Activated CD4-positive, alpha-beta T cell treated with anti-CD3 and anti-CD28 coated beads for 36 hours (primary cell): Measurements from ENCODE around the gene HIP1. TPM values are rescaled to one million over a fixed set of nuclear protein-coding genes. Genes with fewer than 3 reads are reported as not detected.
A peak's percentile ranks its signal among the peaks of the same experiment; 100 is the strongest.
"Not testable (repeated sequence)": the region's sequence is repeated elsewhere in the genome, so short reads cannot be mapped to it uniquely, and the experiment has no call there.

Source experiments
- ATAC-seq: fragments of 200-7000 bp; cut with Tn5 transposase; one replicate; pipeline ENCODE4 v1.10.0; 2021; ENCODE audit warnings: mild to moderate bottlenecking, moderate library complexity
- CTCF ChIA-PET: fragments of 350-600 bp; sonication (Branson Sonifier 250); formaldehyde crosslinking; loops from one replicate; lab custom pipeline; 2021; ENCODE audit warnings: antibody characterized with exemption; lab: Charles Lee
- POLR2A ChIA-PET: fragments of 350-600 bp; sonication (Branson Sonifier 250); formaldehyde crosslinking; loops from one replicate; lab custom pipeline; 2021; ENCODE audit warnings: antibody characterized with exemption, inconsistent platforms; lab: Charles Lee
- DNase-seq: peaks from one replicate; pipeline ENCODE4 v3.0.0-alpha.2; 2020
- H3K27ac Mint-ChIP-seq: one replicate; pipeline ENCODE4 v1.8.0; 2021; ENCODE audit warnings: mixed read lengths
- H3K27me3 Mint-ChIP-seq: one replicate; pipeline ENCODE4 v1.8.0; 2021; ENCODE audit warnings: mixed read lengths
- H3K36me3 Mint-ChIP-seq: one replicate; pipeline ENCODE4 v1.8.0; 2021; ENCODE audit warnings: low read depth, mixed read lengths
- H3K4me1 Mint-ChIP-seq: one replicate; pipeline ENCODE4 v1.8.0; 2021; ENCODE audit warnings: mixed read lengths
- H3K4me3 Mint-ChIP-seq: one replicate; pipeline ENCODE4 v1.8.0; 2021; ENCODE audit warnings: mild to moderate bottlenecking, moderate library complexity, mixed read lengths
- H3K9me3 Mint-ChIP-seq: one replicate; pipeline ENCODE4 v1.8.0; 2021; ENCODE audit warnings: low read depth, mixed read lengths
- intact Hi-C, 2 experiments: fragments of 100-400 bp; cut with DNase I in 1 of 2; cut with micrococcal nuclease in 1 of 2; formaldehyde crosslinking; loops; one replicate each; pipeline versions ENCODE4 v1.14.2 to v1.15.1; 2022 to 2024; cut with DNase I, micrococcal nuclease
- total RNA-seq, 2 experiments: library from RNA; stranded (reverse); gene quantifications; one replicate each; pipeline ENCODE4 v1.2.3, GENCODE V29; 2021

HIP1 gene
- total RNA-seq, 2 experiments from 2014 or later = 4.1 to 5.0 TPM

DNA sequence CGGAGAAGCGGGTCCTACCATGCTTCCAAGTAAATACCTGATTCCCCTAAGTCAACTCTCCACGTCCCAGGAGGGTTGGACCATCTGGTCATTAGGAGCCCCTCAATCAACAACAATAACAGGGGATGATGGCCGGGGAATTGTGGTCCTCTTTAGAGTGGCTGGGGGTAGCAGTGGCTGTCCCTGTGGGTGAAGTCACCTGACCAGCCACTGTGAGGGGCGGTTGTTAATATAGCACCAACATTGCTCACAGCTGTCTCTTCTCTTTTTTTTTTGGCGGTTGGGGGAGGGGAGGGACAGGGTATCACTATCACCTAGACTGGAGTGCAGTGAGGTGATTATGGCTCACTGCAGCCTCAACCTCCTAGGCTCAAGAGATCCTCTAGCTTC is 178.8 kb downstream of the HIP1 start:
- intact Hi-C loops = no loop called here
- Mint-ChIP-seq H3K27me3 (no peaks in the 10 kb centered on the region), H3K4me3 (no peak overlapping the region), H3K4me1 (no peaks in the 10 kb centered on the region), H3K27ac (no peak overlapping the region), H3K9me3 (peaks cover 7% of the 10 kb centered on the region), H3K36me3 (peaks cover 21% of the 10 kb centered on the region)
- ATAC-seq = no peak
- DNase-seq = no peak
- CTCF ChIA-PET = no interaction called here
- POLR2A ChIA-PET = no interaction called here

DNA sequence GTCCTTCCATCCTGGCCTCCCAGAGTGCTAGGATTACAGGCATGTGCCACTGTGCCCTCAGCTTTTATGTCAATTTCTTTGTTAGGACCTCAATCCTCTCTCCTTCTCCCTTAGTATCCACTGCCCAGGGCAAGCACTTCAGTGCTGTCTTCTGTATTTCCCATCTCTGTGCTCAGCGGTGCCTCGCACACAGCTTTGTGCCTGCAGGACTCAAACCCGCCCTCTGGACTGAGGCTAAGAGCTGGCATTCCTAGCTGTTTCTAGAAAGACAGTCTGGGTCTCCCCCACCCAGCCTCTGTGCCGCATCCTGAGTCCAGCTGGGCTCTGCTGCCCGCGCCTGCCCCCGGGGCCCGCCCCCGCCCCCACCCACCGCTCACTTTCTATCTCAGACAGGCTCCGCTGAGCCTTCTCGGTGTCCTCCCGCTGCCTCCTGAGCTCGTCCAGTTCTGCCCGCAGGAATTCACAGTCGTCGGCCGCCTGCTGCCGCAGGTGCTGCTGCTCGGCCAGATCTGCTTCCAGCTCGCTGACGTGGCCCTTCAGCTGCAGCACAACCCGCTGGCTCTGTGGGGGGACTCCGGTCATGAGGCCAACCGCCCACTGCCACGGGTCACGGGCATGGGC is 179.3 kb downstream of the HIP1 start:
- H3K27me3 Mint-ChIP-seq = no peaks in the 10 kb centered on the region
- no peaks in the 10 kb centered on the region for H3K4me1 Mint-ChIP-seq
- ATAC-seq = no peak
- ChIA-PET CTCF (interaction anchor here (0.9 kb wide), 1 partner anchor 444 kb away, joined by 3 read pairs; no protein-coding TSS in a partner anchor), POLR2A (no interaction called here)
- H3K9me3 Mint-ChIP-seq = peaks cover 7% of the 10 kb centered on the region
- H3K4me3 Mint-ChIP-seq = no peak overlapping the region
- intact Hi-C loops = no loop called here
- no peak overlapping the region for H3K27ac Mint-ChIP-seq
- peaks cover 21% of the 10 kb centered on the region for H3K36me3 Mint-ChIP-seq
- no peak for DNase-seq

GRCh38 chr7:75556835-75557234 is 181.9 kb downstream of the HIP1 start:
- DNase-seq, H3K9me3 Mint-ChIP-seq, H3K27me3 Mint-ChIP-seq, ATAC-seq, H3K4me3 Mint-ChIP-seq, H3K36me3 Mint-ChIP-seq, POLR2A ChIA-PET, H3K4me1 Mint-ChIP-seq, intact Hi-C loops, H3K27ac Mint-ChIP-seq: not testable (repeated sequence)
- CTCF ChIA-PET = interaction anchor here (0.6 kb wide), 1 partner anchor 56 kb away, joined by 3 read pairs; no protein-coding TSS in a partner anchor

DNA sequence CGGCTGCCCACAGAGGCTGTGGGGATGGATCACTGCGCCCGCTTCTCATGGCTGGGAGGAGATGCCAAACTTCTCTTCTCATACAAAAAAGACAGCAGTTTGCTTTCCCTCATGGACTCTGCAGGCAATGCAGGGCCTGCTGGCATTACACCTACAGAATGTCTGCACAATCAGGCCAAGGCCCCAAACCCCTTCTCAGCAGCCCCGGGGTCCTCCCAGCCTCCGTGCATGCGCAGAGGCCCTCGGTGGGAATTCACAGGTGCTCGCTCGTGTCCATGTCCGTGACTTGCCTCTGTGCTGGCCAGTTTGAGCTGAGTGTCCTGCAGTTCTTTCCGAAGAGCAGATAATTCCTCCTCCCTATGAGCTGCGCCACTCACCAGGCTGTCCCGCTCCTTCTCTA is 183.0 kb downstream of the HIP1 start:
- H3K27ac Mint-ChIP-seq = no peak overlapping the region
- H3K4me1 Mint-ChIP-seq = no peaks in the 10 kb centered on the region
- no peaks in the 10 kb centered on the region for H3K9me3 Mint-ChIP-seq
- no peak for DNase-seq
- ATAC-seq = no peak
- ChIA-PET CTCF (interaction anchor here (0.7 kb wide), 1 partner anchor 22 kb away, joined by 3 read pairs; no protein-coding TSS in a partner anchor), POLR2A (interaction anchor here (0.6 kb wide), 1 partner anchor 517 kb away, joined by 3 read pairs; no protein-coding TSS in a partner anchor)
- no peaks in the 10 kb centered on the region for H3K27me3 Mint-ChIP-seq
- intact Hi-C loops = no loop called here
- no peak overlapping the region for H3K4me3 Mint-ChIP-seq
- H3K36me3 Mint-ChIP-seq = no peaks in the 10 kb centered on the region

DNA sequence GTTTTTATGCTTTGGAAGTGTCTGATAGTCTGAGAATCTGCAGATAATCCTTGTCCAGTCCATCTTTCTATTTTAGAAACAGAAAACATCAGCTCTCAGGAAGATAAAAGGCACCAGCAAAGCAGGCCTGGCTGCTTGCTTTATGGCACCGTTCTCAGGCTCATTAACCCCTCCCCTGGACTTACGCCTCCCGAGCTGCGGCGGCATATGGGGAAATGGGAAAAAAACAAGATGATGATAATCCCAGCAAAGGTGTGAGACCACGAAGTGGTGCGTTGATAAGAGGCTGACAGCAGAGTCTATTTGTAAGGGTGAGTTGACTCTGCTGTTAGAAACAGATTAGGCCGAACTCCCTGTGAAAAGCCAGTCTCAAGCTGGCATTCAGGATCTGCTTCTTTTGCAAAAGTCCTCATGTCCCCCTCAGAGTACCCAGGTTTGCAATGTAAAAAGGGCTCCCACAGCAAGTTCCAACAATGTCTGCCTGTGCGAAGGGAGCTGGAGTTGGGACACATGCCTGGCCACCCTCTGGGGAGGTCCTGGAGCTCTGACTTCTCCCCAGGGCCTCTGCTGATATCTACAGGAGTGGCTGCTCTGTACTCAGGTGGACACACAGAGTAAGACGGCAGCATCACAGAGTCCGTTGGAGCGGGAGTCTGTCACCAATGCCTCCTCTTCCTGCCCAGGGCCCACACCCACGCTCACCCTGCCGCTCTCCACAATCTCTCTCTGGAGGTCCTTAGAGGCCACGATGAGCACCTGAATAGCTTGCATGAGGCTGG is 192.3 kb downstream of the HIP1 start:
- H3K4me3 Mint-ChIP-seq = no peak overlapping the region
- intact Hi-C loops = no loop called here
- no peaks in the 10 kb centered on the region for H3K27me3 Mint-ChIP-seq
- no peaks in the 10 kb centered on the region for H3K9me3 Mint-ChIP-seq
- no peak for ATAC-seq
- H3K27ac Mint-ChIP-seq = no peak overlapping the region
- CTCF ChIA-PET = interaction anchor here (0.6 kb wide), 1 partner anchor 1649 kb away, joined by 3 read pairs; no protein-coding TSS in a partner anchor
- H3K4me1 Mint-ChIP-seq = no peaks in the 10 kb centered on the region
- POLR2A ChIA-PET = no interaction called here
- no peak for DNase-seq
- H3K36me3 Mint-ChIP-seq = no peaks in the 10 kb centered on the region

DNA sequence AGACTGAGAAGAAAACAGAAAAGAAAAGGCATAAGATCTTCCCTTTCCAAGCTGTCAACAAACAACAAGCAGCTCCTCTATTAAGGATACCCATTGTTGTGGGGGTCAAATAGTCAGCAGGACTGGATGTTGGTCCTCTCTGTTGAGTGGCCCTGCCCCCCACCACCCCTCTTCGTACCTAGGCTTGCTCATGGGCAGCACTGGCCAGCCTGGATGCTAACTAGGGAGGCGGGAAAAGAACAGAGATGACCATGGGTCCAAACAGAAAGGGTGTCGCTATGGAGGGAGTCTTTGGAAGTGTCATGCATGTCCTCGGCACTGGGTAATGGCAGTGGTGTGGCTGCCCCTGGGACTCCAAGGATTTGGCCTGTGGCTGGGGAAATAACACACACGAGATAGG is 201.0 kb downstream of the HIP1 start:
- no peaks in the 10 kb centered on the region for H3K9me3 Mint-ChIP-seq
- no peak for DNase-seq
- intact Hi-C loops = no loop called here

GRCh38 chr7:75536940-75537538 is 201.7 kb downstream of the HIP1 start:
- H3K27me3 Mint-ChIP-seq = no peaks in the 10 kb centered on the region
- DNase-seq (no peak), ATAC-seq (no peak)
- no peak overlapping the region for H3K27ac Mint-ChIP-seq
- CTCF ChIA-PET = no interaction called here
- H3K9me3 Mint-ChIP-seq = no peaks in the 10 kb centered on the region
- H3K36me3 Mint-ChIP-seq = no peaks in the 10 kb centered on the region
- intact Hi-C loops = no loop called here
- no peak overlapping the region for H3K4me3 Mint-ChIP-seq
- H3K4me1 Mint-ChIP-seq = peaks cover 8% of the 10 kb centered on the region
- POLR2A ChIA-PET = no interaction called here

More for the DNA sequence above, 201.0 kb downstream of the HIP1 start:
- Mint-ChIP-seq H3K36me3 (no peaks in the 10 kb centered on the region), H3K27me3 (no peaks in the 10 kb centered on the region), H3K27ac (no peak overlapping the region), H3K4me1 (peaks cover 8% of the 10 kb centered on the region), H3K4me3 (no peak overlapping the region)
- ChIA-PET POLR2A (no interaction called here), CTCF (no interaction called here)
- ATAC-seq = no peak

- DNase-seq (no peak), ATAC-seq (no peak)
- Mint-ChIP-seq H3K9me3 (no peaks in the 10 kb centered on the region), H3K4me3 (no peak overlapping the region), H3K36me3 (no peaks in the 10 kb centered on the region), H3K4me1 (peaks cover 8% of the 10 kb centered on the region), H3K27ac (no peak overlapping the region), H3K27me3 (no peaks in the 10 kb centered on the region)
- ChIA-PET POLR2A (no interaction called here), CTCF (no interaction called here)
- intact Hi-C loops = no loop called here
Observed at GRCh38 chr7:75536491-75536890, 202.2 kb downstream of the HIP1 start.

DNA sequence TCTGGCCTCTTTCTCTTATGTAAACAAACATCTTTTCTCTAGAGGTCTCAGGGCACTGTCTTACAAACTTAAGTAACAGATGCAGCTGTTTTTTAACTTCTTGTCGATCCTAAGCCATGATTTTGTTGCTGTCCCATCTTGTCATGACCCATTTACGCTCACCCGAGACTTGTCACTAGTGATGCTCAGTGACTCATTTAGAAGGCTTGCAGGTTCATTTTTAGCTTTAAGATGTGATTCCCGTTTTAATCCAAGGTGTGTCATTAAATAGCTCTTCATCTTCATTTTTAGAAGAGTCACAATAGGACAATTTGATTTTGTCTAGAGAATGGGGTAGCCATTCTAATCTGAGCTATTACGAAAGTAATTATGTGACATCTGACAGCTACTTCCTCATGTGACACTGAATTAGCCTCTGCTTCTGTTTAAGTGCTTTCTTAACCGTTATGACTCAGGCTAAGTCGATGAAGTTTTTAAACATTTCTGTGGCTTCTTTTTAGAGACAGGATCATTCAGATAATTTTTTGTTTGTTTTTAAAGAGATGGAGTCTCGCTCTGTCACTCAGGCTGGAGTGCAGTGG is 203.9 kb downstream of the HIP1 start:
- no peak overlapping the region for H3K4me3 Mint-ChIP-seq
- CTCF ChIA-PET = interaction anchor here (0.5 to 1.0 kb wide), 3 partner anchors 71 to 498 kb away, joined by 3 to 4 read pairs (median 3); no protein-coding TSS in a partner anchor
- ATAC-seq = peak; percentile 86
- intact Hi-C loops = no loop called here
- peak overlapping the region; percentile 32 for H3K27ac Mint-ChIP-seq
- no peak for DNase-seq
- peaks cover 8% of the 10 kb centered on the region for H3K4me1 Mint-ChIP-seq
- POLR2A ChIA-PET = no interaction called here
- no peaks in the 10 kb centered on the region for H3K9me3 Mint-ChIP-seq
- no peaks in the 10 kb centered on the region for H3K27me3 Mint-ChIP-seq
- H3K36me3 Mint-ChIP-seq = no peaks in the 10 kb centered on the region

GRCh38 chr7:75533926-75534325 is 204.8 kb downstream of the HIP1 start:
- Mint-ChIP-seq H3K9me3 (no peaks in the 10 kb centered on the region), H3K4me1 (peaks cover 8% of the 10 kb centered on the region), H3K4me3 (no peak overlapping the region), H3K27ac (no peak overlapping the region), H3K27me3 (no peaks in the 10 kb centered on the region), H3K36me3 (no peaks in the 10 kb centered on the region)
- ATAC-seq = no peak
- no peak for DNase-seq
- intact Hi-C loops = no loop called here
- POLR2A ChIA-PET = no interaction called here
- CTCF ChIA-PET = no interaction called here

GRCh38 chr7:75532639-75533038 is 206.1 kb downstream of the HIP1 start:
- no peaks in the 10 kb centered on the region for H3K36me3 Mint-ChIP-seq
- no peak overlapping the region for H3K27ac Mint-ChIP-seq
- DNase-seq (no peak), ATAC-seq (no peak)
- H3K4me1 Mint-ChIP-seq = peaks cover 10% of the 10 kb centered on the region
- intact Hi-C loops = no loop called here
- CTCF ChIA-PET = no interaction called here
- POLR2A ChIA-PET = no interaction called here
- no peaks in the 10 kb centered on the region for H3K9me3 Mint-ChIP-seq
- H3K4me3 Mint-ChIP-seq = no peak overlapping the region
- H3K27me3 Mint-ChIP-seq = no peaks in the 10 kb centered on the region
